SU-DHL-6 (cell line): ENCODE measurements around the gene CACFD1.

ENCODE experiments used
- CTCF ChIP-seq: fragments of 200-600 bp; sonication (generic); IDR thresholded peaks from one replicate; pipeline ENCODE4 v1.5.1; 2017; ENCODE audit warnings: antibody characterized with exemption, mild to moderate bottlenecking, low read length, moderate library complexity; ENCODE audit not compliant: insufficient read depth, poor library complexity, severe bottlenecking
- EZH2phosphoT487 ChIP-seq: fragments of 200-600 bp; sonication (generic), shearing (Covaris generic); conservative IDR thresholded peaks from 2 replicates; pipeline ENCODE4 v1.6.1; 2018; ENCODE audit warnings: mild to moderate bottlenecking, antibody characterized with exemption, low read length, moderate library complexity, mixed read lengths

GRCh38 chr9:133507246-133507965 is 47.6 kb downstream of the CACFD1 start:
- TF ChIP-seq CTCF (no peak), EZH2phosphoT487 (no peak)
